ENCODE measurements around the gene NAA20. TPM values are rescaled to one million over a fixed set of nuclear protein-coding genes. Genes with fewer than 3 reads are reported as not detected.

Gene NAA20
- total and polyA plus RNA-seq, 2 of the 13 experiments (the other 11 are each of a cell fraction or from before 2014, with no cell fraction given), result 81.9 to 82.8 TPM

GRCh38 chr20:20010639-20011500 lies 6.3 kb upstream of the NAA20 start (continued):
- no peak for TF ChIP-seq ZNF251 (CRISPR knock-in tag; IDR thresholded peaks at IDR 0.05)
- TF ChIP-seq MAZ (IDR thresholded peaks at IDR 0.05; ENCODE audit: borderline replicate concordance, low read depth, low read length), result 0 out of 2 replicates have a peak, but pooled peaks have one; percentile 14
- 0 out of 2 replicates have a peak, but pooled peaks have one; percentile 23 for TF ChIP-seq MAZ (CRISPR knock-in tag; IDR thresholded peaks at IDR 0.05; ENCODE audit: low read depth)
- TF ChIP-seq ZSCAN12 (CRISPR knock-in tag; IDR thresholded peaks at IDR 0.05), result no peak
- no peak for TF ChIP-seq ZNF333 (CRISPR knock-in tag; IDR thresholded peaks at IDR 0.05; ENCODE audit: borderline replicate concordance)
- TF ChIP-seq KLF6 (CRISPR knock-in tag; IDR thresholded peaks at IDR 0.05), result peak; percentile 27; the same call in 1 of the 2 replicates
- peak; percentile 70 for TF ChIP-seq SMAD3 (CRISPR knock-in tag; IDR thresholded peaks at IDR 0.05)
- TF ChIP-seq ATRX (CRISPR knock-in tag; IDR thresholded peaks at IDR 0.05; ENCODE audit: borderline replicate concordance), result no peak
- peak; percentile 42; the same call in 1 of the 2 replicates for TF ChIP-seq ZNF652 (CRISPR knock-in tag; IDR thresholded peaks at IDR 0.05; ENCODE audit: borderline replicate concordance, low read depth)
- TF ChIP-seq ZNF205 (CRISPR knock-in tag; IDR thresholded peaks at IDR 0.05), result peak; percentile 78; the same call in 1 of the 2 replicates
- no peak for TF ChIP-seq RARG (CRISPR knock-in tag; IDR thresholded peaks at IDR 0.05; ENCODE audit: low read depth)
- TF ChIP-seq NFIB (CRISPR knock-in tag; IDR thresholded peaks at IDR 0.05; ENCODE audit: borderline replicate concordance), result no peak
- TF ChIP-seq POLR2G (IDR thresholded peaks at IDR 0.05; ENCODE audit: low read depth, low read length), result no peak
- TF ChIP-seq NFE2L2 (IDR thresholded peaks at IDR 0.05; ENCODE audit: low read length), result no peak
- no peak for TF ChIP-seq ZNF430 (CRISPR knock-in tag; IDR thresholded peaks at IDR 0.05)
- peak; percentile 81; the same call in 1 of the 3 replicates for TF ChIP-seq MXI1 (IDR thresholded peaks at IDR 0.05; ENCODE audit: borderline replicate concordance, low read depth, low read length)
- TF ChIP-seq RBM22 (optimal IDR thresholded peaks at IDR 0.05; ENCODE audit: low read length), result no peak
- TF ChIP-seq ZBED4 (CRISPR knock-in tag; IDR thresholded peaks at IDR 0.05; ENCODE audit: borderline replicate concordance), result peak; percentile 79; the same call in 1 of the 2 replicates
- TF ChIP-seq TCF7L2 (IDR thresholded peaks at IDR 0.05; ENCODE audit: low read depth, low read length), result no peak
- no peak for TF ChIP-seq JUNB (CRISPR knock-in tag; IDR thresholded peaks at IDR 0.05; ENCODE audit: borderline replicate concordance)
- TF ChIP-seq ZIK1 (CRISPR knock-in tag; IDR thresholded peaks at IDR 0.05; ENCODE audit: borderline replicate concordance, low read depth), result no peak
- peak; percentile 78; the same call in 1 of the 2 replicates for TF ChIP-seq TFAP4 (IDR thresholded peaks at IDR 0.05; ENCODE audit: borderline replicate concordance, low read depth)
- TF ChIP-seq ZFYVE20 (CRISPR knock-in tag; IDR thresholded peaks at IDR 0.05; ENCODE audit: borderline replicate concordance, low read depth), result no peak
- TF ChIP-seq SIN3A (IDR thresholded peaks at IDR 0.05; ENCODE audit: borderline replicate concordance, low read depth, low read length), result no peak
- TF ChIP-seq HOXD1 (CRISPR knock-in tag; IDR thresholded peaks at IDR 0.05), result peak; percentile 99
- peak; percentile 54 for TF ChIP-seq PITX1 (CRISPR knock-in tag; IDR thresholded peaks at IDR 0.05)
